Right atrium auricular region (tissue), 2 donors: Measurements from ENCODE around the gene P2RX7. TPM values are rescaled to one million over a fixed set of nuclear protein-coding genes. Genes with fewer than 3 reads are reported as not detected.

Source experiments
- DNase-seq: peaks from one replicate; pipeline ENCODE4 v3.0.0-alpha.2; 2019; ENCODE audit warnings: low spot score
- H3K27ac ChIP-seq, 2 donors: fragments of 200-600 bp; sonication (generic); 1 replicate in 1 of 2; 2 replicates in 1 of 2; pipeline ENCODE4 v1.5.1; 2016 to 2019
- H3K27me3 ChIP-seq, 2 donors: fragments of 200-600 bp; sonication (generic); one replicate each; pipeline versions ENCODE4 v1.5.1 to v1.6.0; 2017 to 2019
- H3K36me3 ChIP-seq: fragments of 200-600 bp; sonication (generic); one replicate; pipeline ENCODE4 v1.5.1; 2016
- H3K4me1 ChIP-seq, 2 donors: fragments of 200-600 bp; sonication (generic); one replicate each; pipeline versions ENCODE4 v1.5.1 to v1.6.0; 2017 to 2019
- H3K4me3 ChIP-seq, 2 donors: fragments of 200-600 bp; sonication (generic); 1 replicate in 1 of 2; 2 replicates in 1 of 2; pipeline ENCODE4 v1.5.1; 2017 to 2019; ENCODE audit warnings: mild to moderate bottlenecking in 1 of 2, moderate library complexity in 1 of 2
- H3K9me3 ChIP-seq, 2 donors: fragments of 200-600 bp; sonication (generic); one replicate each; pipeline ENCODE4 v1.5.1; 2019
- CTCF ChIP-seq, 2 donors: fragments of 200-600 bp; sonication (generic); IDR thresholded peaks; one replicate each; pipeline ENCODE4 v1.5.1; 2019; ENCODE audit warnings: antibody characterized with exemption in 2 of 2
- total RNA-seq, 2 donors: library from RNA; depleted of rRNA; stranded (reverse); fragments of >200 nt; gene quantifications; one replicate each; pipeline ENCODE4 v1.1.0, GENCODE V29; 2016

Gene P2RX7
- total RNA-seq, 2 donors from 2014 or later, result 1.3 to 1.9 TPM

- Histone ChIP-seq H3K4me1 (no peaks in the 10 kb centered on the region), H3K36me3 (no peaks in the 10 kb centered on the region), H3K27me3 (no peaks in the 10 kb centered on the region), H3K27ac (no peak overlapping the region), H3K4me3 (no peak overlapping the region), H3K9me3 (peaks cover 0 to 10% of the 10 kb centered on the region in 2 donors)
- no peak for DNase-seq
- TF ChIP-seq CTCF (IDR thresholded peaks at IDR 0.05), result no peak
Observed at GRCh38 chr12:121102307-121102706, 30.4 kb upstream of the P2RX7 start.

GRCh38 chr12:121107681-121108080 lies 25.0 kb upstream of the P2RX7 start:
- Histone ChIP-seq H3K9me3 (no peaks in the 10 kb centered on the region), H3K27me3 (no peaks in the 10 kb centered on the region), H3K4me1 (peaks cover 0 to 3% of the 10 kb centered on the region in 2 donors), H3K27ac (no peak overlapping the region), H3K36me3 (no peaks in the 10 kb centered on the region), H3K4me3 (no peak overlapping the region)
- no peak for DNase-seq
- no peak for TF ChIP-seq CTCF (IDR thresholded peaks at IDR 0.05)

GRCh38 chr12:121108492-121108891 lies 24.2 kb upstream of the P2RX7 start:
- Histone ChIP-seq H3K4me1 (peaks cover 0 to 3% of the 10 kb centered on the region in 2 donors), H3K36me3 (no peaks in the 10 kb centered on the region), H3K27ac (no peak overlapping the region), H3K9me3 (no peaks in the 10 kb centered on the region), H3K27me3 (no peaks in the 10 kb centered on the region), H3K4me3 (no peak overlapping the region)
- TF ChIP-seq CTCF (IDR thresholded peaks at IDR 0.05), result no peak
- no peak for DNase-seq

GRCh38 chr12:121110211-121110940 lies 22.3 kb upstream of the P2RX7 start:
- Histone ChIP-seq H3K4me3 (no peak overlapping the region), H3K9me3 (no peaks in the 10 kb centered on the region), H3K27ac (no peak overlapping the region), H3K4me1 (peaks cover 0 to 3% of the 10 kb centered on the region in 2 donors), H3K27me3 (no peaks in the 10 kb centered on the region), H3K36me3 (no peaks in the 10 kb centered on the region)
- DNase-seq, result peak; percentile 65
- peak; percentile 84 to 94 for TF ChIP-seq CTCF (IDR thresholded peaks at IDR 0.05)

- Histone ChIP-seq H3K4me3 (no peak overlapping the region), H3K27ac (no peak overlapping the region), H3K27me3 (no peaks in the 10 kb centered on the region), H3K9me3 (no peaks in the 10 kb centered on the region), H3K4me1 (peaks cover 0 to 3% of the 10 kb centered on the region in 2 donors), H3K36me3 (no peaks in the 10 kb centered on the region)
- no peak for TF ChIP-seq CTCF (IDR thresholded peaks at IDR 0.05)
- no peak for DNase-seq
Observed at GRCh38 chr12:121111684-121112083, 21.0 kb upstream of the P2RX7 start.

- H3K27me3 ChIP-seq, result no peaks in the 10 kb centered on the region
- no peaks in the 10 kb centered on the region for H3K9me3 ChIP-seq
- no peak for TF ChIP-seq CTCF (IDR thresholded peaks at IDR 0.05)
- no peak for DNase-seq
- peaks cover 0 to 3% of the 10 kb centered on the region in 2 donors for H3K4me1 ChIP-seq
- no peaks in the 10 kb centered on the region for H3K36me3 ChIP-seq
- no peak overlapping the region for H3K4me3 ChIP-seq
- H3K27ac ChIP-seq, result no peak overlapping the region
Observed at GRCh38 chr12:121112496-121112895, 20.2 kb upstream of the P2RX7 start.
